SK-N-SH (cell line): ENCODE results near the gene LNP1. TPM values are rescaled to one million over a fixed set of nuclear protein-coding genes. Genes with fewer than 3 reads are reported as not detected.

Source experiments
- CTCF ChIA-PET: fragments of 300-600, 350-600 bp; formaldehyde crosslinking; extraction: SDS; loops from one replicate; lab custom pipeline; 2021; lab: Yijun Ruan, JAX
- POLR2A ChIA-PET: fragments of 350-600 bp; sonication (Branson Sonifier 250); formaldehyde crosslinking; extraction: SDS; loops from one replicate; lab custom pipeline; 2020; ENCODE audit warnings: antibody characterized with exemption, inconsistent platforms; lab: Yijun Ruan, JAX
- DNase-seq: peaks from one replicate; pipeline ENCODE4 v3.0.0; 2012
- H2AFZ ChIP-seq: fragments of 200-600 bp; sonication (generic); 2 replicates; pipeline ENCODE4 v1.8.1; 2016; ENCODE audit warnings: antibody characterized with exemption, mild to moderate bottlenecking, low read depth
- H3F3A ChIP-seq: fragments of 200-600 bp; sonication (generic); replicated peaks from 2 replicates; pipeline ENCODE3; 2016; ENCODE audit warnings: antibody characterized with exemption, mild to moderate bottlenecking; ENCODE audit not compliant: insufficient read depth
- H3K27ac ChIP-seq, 2 experiments: fragments of 200-500 bp in 1 of 2; fragments of 200-600 bp in 1 of 2; sonication (Bioruptor generic) in 1 of 2; sonication (generic), shearing (Covaris generic) in 1 of 2; 2 replicates each; pipeline versions ENCODE4 v1.5.1 to v1.6.1; 2014 to 2016; ENCODE audit warnings: low read depth in 2 of 2, inconsistent platforms in 1 of 2, low read length in 1 of 2, mild to moderate bottlenecking in 1 of 2, mixed read lengths in 1 of 2
- H3K27me3 ChIP-seq: fragments of 200-600 bp; sonication (generic), shearing (Covaris generic); 2 replicates; pipeline ENCODE4 v1.6.1; 2016; ENCODE audit warnings: mixed run types; ENCODE audit not compliant: insufficient read depth
- H3K36me3 ChIP-seq, 2 experiments: fragments of 200-500 bp in 1 of 2; fragments of 200-600 bp in 1 of 2; sonication (Bioruptor generic) in 1 of 2; sonication (generic) in 1 of 2; replicated peaks in 1 of 2; 2 replicates each; pipeline versions ENCODE3 to v1.5.1; 2014 to 2016; ENCODE audit warnings: low read length in 1 of 2, mild to moderate bottlenecking in 1 of 2; ENCODE audit not compliant: insufficient read depth in 2 of 2, control insufficient read depth in 1 of 2
- H3K4me1 ChIP-seq, 2 experiments: fragments of 200-500 bp in 1 of 2; fragments of 200-600 bp in 1 of 2; sonication (Bioruptor generic) in 1 of 2; sonication (generic), shearing (Covaris generic) in 1 of 2; 2 replicates each; pipeline versions ENCODE4 v1.5.1 to v1.6.1; 2014 to 2016; ENCODE audit warnings: low read depth in 1 of 2, low read length in 1 of 2, mixed run types in 1 of 2; ENCODE audit not compliant: insufficient read depth in 2 of 2, control insufficient read depth in 1 of 2
- H3K4me2 ChIP-seq: fragments of 200-600 bp; sonication (generic), shearing (Covaris generic); 2 replicates; pipeline ENCODE4 v1.6.1; 2017; ENCODE audit warnings: mixed run types
- H3K4me3 ChIP-seq, 2 experiments: fragments of 200-500 bp in 1 of 2; fragments of 200-600 bp in 1 of 2; sonication (Bioruptor generic) in 1 of 2; sonication (generic), shearing (Covaris generic) in 1 of 2; 2 replicates each; pipeline versions ENCODE4 v1.5.1 to v1.8.1; 2014 to 2016; ENCODE audit warnings: low read depth in 2 of 2, inconsistent platforms in 1 of 2, low read length in 1 of 2, mild to moderate bottlenecking in 1 of 2, mixed read lengths in 1 of 2, moderate library complexity in 1 of 2
- H3K79me2 ChIP-seq: fragments of 200-600 bp; sonication (generic); 2 replicates; pipeline ENCODE4 v1.8.1; 2017; ENCODE audit warnings: mild to moderate bottlenecking; ENCODE audit not compliant: insufficient read depth
- H3K9ac ChIP-seq: fragments of 200-600 bp; sonication (generic); 2 replicates; pipeline ENCODE4 v1.6.1; 2017; ENCODE audit warnings: mixed run types
- H3K9me2 ChIP-seq: fragments of 200-600 bp; sonication (generic); 2 replicates; pipeline ENCODE4 v1.6.1; 2017; ENCODE audit warnings: mixed run types
- H3K9me3 ChIP-seq: fragments of 200-600 bp; sonication (generic); 2 replicates; pipeline ENCODE4 v1.6.1; 2017; ENCODE audit warnings: mixed run types, mild to moderate bottlenecking, moderate library complexity
- H4K20me1 ChIP-seq: fragments of 200-600 bp; sonication (generic); 2 replicates; pipeline ENCODE4 v1.6.1; 2017; ENCODE audit warnings: mild to moderate bottlenecking, mixed run types; ENCODE audit not compliant: insufficient read depth
- FOXM1 ChIP-seq: IDR thresholded peaks from 2 replicates; pipeline ENCODE4 v1.4.0; 2012; ENCODE audit warnings: low read depth, mild to moderate bottlenecking
- IRF3 ChIP-seq: fragments of 150-350 bp; IDR thresholded peaks from 2 replicates; pipeline ENCODE4 v1.6.1; 2016; ENCODE audit warnings: mild to moderate bottlenecking, low read depth, low read length
- JUND ChIP-seq: IDR thresholded peaks from 2 replicates; pipeline ENCODE4 v1.4.0; 2012
- NFIC ChIP-seq: IDR thresholded peaks from 2 replicates; pipeline ENCODE4 v1.4.0; 2012; ENCODE audit warnings: borderline replicate concordance
- PBX3 ChIP-seq: IDR thresholded peaks from 2 replicates; pipeline ENCODE4; 2012
- SIN3A ChIP-seq: IDR thresholded peaks from 2 replicates; pipeline ENCODE4 v1.6.1; 2012; ENCODE audit warnings: low read depth, mild to moderate bottlenecking, low read length, moderate library complexity, borderline replicate concordance
- TAF1 ChIP-seq: IDR thresholded peaks from 2 replicates; pipeline ENCODE4 v1.6.1; 2012; ENCODE audit warnings: low read depth, mild to moderate bottlenecking, low read length, moderate library complexity, borderline replicate concordance
- TCF12 ChIP-seq: IDR thresholded peaks from 2 replicates; pipeline ENCODE4 v1.4.0; 2012
- YY1 ChIP-seq: IDR thresholded peaks from 2 replicates; pipeline ENCODE4 v1.4.0; 2012; ENCODE audit warnings: low read depth, mild to moderate bottlenecking
- WGBS: methylation state at CpG from one replicate; pipeline ENCODE4 v1.1.6; 2017; ENCODE audit warnings: low lambda C conversion rate; 5-methylcytosine and 5-hydroxymethylcytosine counted together
- polyA plus RNA-seq, 3 experiments: library from polyadenylated mRNA; depleted of rRNA; stranded (reverse); fragments of >200 nt; gene quantifications; 2 replicates each; pipeline ENCODE4 v1.2.3, GENCODE V29; 2012
- TF ChIP-seq, protein P1 (sequence below): fragments of 150-350 bp; IDR thresholded peaks from 2 replicates; pipeline ENCODE4 v1.6.1; 2017; ENCODE audit warnings: antibody characterized with exemption, low read length, low read depth, borderline replicate concordance
- TF ChIP-seq, protein P2 (sequence below): fragments of 200-600 bp; sonication (generic); IDR thresholded peaks from 2 replicates; pipeline ENCODE4 v1.6.1; 2017; ENCODE audit warnings: antibody characterized with exemption, mild to moderate bottlenecking, moderate library complexity
- TF ChIP-seq, protein P3 (sequence below): IDR thresholded peaks from 2 replicates; pipeline ENCODE4 v1.6.1; 2012; ENCODE audit warnings: mild to moderate bottlenecking, low read depth, low read length, moderate library complexity

Gene LNP1
- polyA plus RNA-seq, 1 of the 3 experiments (the other 2 are of a cell fraction) = 2.3 TPM

GRCh38 chr3:100457811-100458210, 56.5 kb downstream of the LNP1 start:
- H4K20me1 ChIP-seq = no peaks in the 10 kb centered on the region
- no peaks in the 10 kb centered on the region for H3K9me2 ChIP-seq
- H3F3A ChIP-seq = no peaks in the 10 kb centered on the region
- ChIA-PET CTCF (interaction anchor here (0.6 to 3.1 kb wide), 3 partner anchors 16 to 997 kb away, joined by 3 to 21 read pairs (median 3); no protein-coding TSS in a partner anchor), POLR2A (no interaction called here)
- H2AFZ ChIP-seq = no peak overlapping the region
- H3K36me3 ChIP-seq = no peaks in the 10 kb centered on the region
- no peaks in the 10 kb centered on the region for H3K27me3 ChIP-seq
- no peak for TF ChIP-seq TCF12
- no peak for TF ChIP-seq FOXM1
- no peak for TF ChIP-seq NFIC
- TF ChIP-seq, protein P1, sequence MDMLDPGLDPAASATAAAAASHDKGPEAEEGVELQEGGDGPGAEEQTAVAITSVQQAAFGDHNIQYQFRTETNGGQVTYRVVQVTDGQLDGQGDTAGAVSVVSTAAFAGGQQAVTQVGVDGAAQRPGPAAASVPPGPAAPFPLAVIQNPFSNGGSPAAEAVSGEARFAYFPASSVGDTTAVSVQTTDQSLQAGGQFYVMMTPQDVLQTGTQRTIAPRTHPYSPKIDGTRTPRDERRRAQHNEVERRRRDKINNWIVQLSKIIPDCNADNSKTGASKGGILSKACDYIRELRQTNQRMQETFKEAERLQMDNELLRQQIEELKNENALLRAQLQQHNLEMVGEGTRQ = no peak
- TF ChIP-seq PBX3 = no peak
- no peak for TF ChIP-seq YY1
- no peak for TF ChIP-seq TAF1
- TF ChIP-seq, protein P2, sequence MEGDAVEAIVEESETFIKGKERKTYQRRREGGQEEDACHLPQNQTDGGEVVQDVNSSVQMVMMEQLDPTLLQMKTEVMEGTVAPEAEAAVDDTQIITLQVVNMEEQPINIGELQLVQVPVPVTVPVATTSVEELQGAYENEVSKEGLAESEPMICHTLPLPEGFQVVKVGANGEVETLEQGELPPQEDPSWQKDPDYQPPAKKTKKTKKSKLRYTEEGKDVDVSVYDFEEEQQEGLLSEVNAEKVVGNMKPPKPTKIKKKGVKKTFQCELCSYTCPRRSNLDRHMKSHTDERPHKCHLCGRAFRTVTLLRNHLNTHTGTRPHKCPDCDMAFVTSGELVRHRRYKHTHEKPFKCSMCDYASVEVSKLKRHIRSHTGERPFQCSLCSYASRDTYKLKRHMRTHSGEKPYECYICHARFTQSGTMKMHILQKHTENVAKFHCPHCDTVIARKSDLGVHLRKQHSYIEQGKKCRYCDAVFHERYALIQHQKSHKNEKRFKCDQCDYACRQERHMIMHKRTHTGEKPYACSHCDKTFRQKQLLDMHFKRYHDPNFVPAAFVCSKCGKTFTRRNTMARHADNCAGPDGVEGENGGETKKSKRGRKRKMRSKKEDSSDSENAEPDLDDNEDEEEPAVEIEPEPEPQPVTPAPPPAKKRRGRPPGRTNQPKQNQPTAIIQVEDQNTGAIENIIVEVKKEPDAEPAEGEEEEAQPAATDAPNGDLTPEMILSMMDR = no peak
- TF ChIP-seq SIN3A = no peak
- no peak for TF ChIP-seq IRF3
- TF ChIP-seq JUND = no peak
- TF ChIP-seq, protein P3, sequence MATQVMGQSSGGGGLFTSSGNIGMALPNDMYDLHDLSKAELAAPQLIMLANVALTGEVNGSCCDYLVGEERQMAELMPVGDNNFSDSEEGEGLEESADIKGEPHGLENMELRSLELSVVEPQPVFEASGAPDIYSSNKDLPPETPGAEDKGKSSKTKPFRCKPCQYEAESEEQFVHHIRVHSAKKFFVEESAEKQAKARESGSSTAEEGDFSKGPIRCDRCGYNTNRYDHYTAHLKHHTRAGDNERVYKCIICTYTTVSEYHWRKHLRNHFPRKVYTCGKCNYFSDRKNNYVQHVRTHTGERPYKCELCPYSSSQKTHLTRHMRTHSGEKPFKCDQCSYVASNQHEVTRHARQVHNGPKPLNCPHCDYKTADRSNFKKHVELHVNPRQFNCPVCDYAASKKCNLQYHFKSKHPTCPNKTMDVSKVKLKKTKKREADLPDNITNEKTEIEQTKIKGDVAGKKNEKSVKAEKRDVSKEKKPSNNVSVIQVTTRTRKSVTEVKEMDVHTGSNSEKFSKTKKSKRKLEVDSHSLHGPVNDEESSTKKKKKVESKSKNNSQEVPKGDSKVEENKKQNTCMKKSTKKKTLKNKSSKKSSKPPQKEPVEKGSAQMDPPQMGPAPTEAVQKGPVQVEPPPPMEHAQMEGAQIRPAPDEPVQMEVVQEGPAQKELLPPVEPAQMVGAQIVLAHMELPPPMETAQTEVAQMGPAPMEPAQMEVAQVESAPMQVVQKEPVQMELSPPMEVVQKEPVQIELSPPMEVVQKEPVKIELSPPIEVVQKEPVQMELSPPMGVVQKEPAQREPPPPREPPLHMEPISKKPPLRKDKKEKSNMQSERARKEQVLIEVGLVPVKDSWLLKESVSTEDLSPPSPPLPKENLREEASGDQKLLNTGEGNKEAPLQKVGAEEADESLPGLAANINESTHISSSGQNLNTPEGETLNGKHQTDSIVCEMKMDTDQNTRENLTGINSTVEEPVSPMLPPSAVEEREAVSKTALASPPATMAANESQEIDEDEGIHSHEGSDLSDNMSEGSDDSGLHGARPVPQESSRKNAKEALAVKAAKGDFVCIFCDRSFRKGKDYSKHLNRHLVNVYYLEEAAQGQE = no peak
- no peak overlapping the region for H3K4me3 ChIP-seq
- DNase-seq = no peak
- WGBS = 95% methylated on average over 1 of the region's 1 CpG
- no peaks in the 10 kb centered on the region for H3K9me3 ChIP-seq
- H3K9ac ChIP-seq = no peak overlapping the region
- no peaks in the 10 kb centered on the region for H3K4me1 ChIP-seq
- no peak overlapping the region for H3K4me2 ChIP-seq
- H3K27ac ChIP-seq = no peak overlapping the region
- H3K79me2 ChIP-seq = no peaks in the 10 kb centered on the region
